Measurements from ENCODE around the gene PRKAG1. TPM values are rescaled to one million over a fixed set of nuclear protein-coding genes. Genes with fewer than 3 reads are reported as not detected.

PRKAG1 gene
- total RNA-seq, 1 donor from 2014 or later = 65.7 TPM

DNA sequence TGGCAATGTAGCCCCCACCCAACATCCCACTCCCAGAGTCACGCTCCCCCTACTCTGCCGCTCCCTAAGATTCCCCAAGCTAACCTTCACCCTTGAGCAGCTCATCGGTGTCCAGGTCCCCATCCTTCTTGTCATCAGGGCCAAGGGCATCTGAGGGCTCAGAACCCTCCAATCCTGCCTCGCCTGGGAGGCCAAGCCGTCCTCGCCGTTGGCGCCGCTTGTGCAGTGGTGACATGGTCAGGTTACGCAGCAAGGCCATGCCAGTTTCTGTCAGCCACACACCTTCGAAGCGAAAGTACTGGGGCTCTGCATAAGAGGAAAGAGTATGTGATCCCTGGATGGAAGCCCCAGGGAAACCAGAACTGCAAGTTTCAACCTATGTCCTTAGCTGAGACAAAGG is 26.1 kb upstream of the PRKAG1 start:
- Mint-ChIP-seq H3K27me3 (ENCODE audit: low read depth) (no peaks in the 10 kb centered on the region), H3K27ac (no peak overlapping the region)
- intact Hi-C loops (cut with micrococcal nuclease) = no loop called here

DNA sequence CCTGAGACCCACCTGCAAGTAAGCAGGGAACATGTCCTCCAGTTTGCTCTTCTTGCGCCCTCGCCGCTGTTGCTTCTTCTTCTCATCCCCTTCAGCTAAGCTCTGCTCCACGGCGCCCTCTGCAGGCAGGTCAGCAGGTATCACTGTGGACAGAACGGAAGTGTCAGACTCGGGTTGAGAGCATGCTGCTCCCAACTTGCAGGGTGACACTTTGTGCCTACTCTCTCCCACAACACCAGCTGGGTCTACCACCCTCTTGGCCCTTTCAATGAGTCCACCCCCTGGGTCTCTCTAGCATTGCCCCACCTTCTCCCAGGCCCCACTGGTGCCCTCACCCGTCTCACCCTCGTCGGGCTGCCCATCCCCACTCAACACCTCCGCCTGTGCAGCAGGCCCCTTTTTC is 25.3 kb upstream of the PRKAG1 start:
- Mint-ChIP-seq H3K27me3 (ENCODE audit: low read depth) (no peaks in the 10 kb centered on the region), H3K36me3 (ENCODE audit: low read depth) (peaks cover 93% of the 10 kb centered on the region)
- intact Hi-C loops (cut with micrococcal nuclease) = no loop called here

More for the DNA sequence above, 26.1 kb upstream of the PRKAG1 start:
- Mint-ChIP-seq H3K36me3 (ENCODE audit: low read depth) (peaks cover 90% of the 10 kb centered on the region), H3K4me1 (ENCODE audit: low read depth) (no peaks in the 10 kb centered on the region), H3K9me3 (no peaks in the 10 kb centered on the region), H3K4me3 (ENCODE audit: low read depth) (no peak overlapping the region)
- DNase-seq (ENCODE audit: low spot score) = no peak

DNA sequence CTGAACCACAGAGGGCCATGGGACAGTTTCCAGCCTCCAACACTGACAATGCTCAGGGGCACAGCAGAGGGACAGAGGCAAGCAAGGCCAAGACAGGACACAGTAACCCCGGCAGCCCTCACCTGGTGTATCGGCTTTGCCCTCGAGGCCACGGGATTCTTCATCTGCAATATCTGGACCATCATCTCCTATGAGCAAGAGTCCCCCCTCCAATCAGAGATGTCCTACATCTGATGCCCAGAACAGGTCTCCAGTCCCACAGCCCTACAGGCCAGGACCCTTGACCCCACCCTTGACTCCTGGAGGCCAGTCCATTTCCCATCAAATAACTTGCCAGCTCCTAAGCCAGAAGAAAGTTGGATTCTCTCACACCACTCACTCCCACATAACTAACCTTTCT is 24.7 kb upstream of the PRKAG1 start:
- H3K27me3 Mint-ChIP-seq (ENCODE audit: low read depth) = no peaks in the 10 kb centered on the region
- intact Hi-C loops (cut with micrococcal nuclease) = no loop called here
- no peak overlapping the region for H3K4me3 Mint-ChIP-seq (ENCODE audit: low read depth)
- no peak overlapping the region for H3K27ac Mint-ChIP-seq
- H3K4me1 Mint-ChIP-seq (ENCODE audit: low read depth) = no peaks in the 10 kb centered on the region
- DNase-seq (ENCODE audit: low spot score) = no peak
- peaks cover 91% of the 10 kb centered on the region for H3K36me3 Mint-ChIP-seq (ENCODE audit: low read depth)
- no peaks in the 10 kb centered on the region for H3K9me3 Mint-ChIP-seq

More for the DNA sequence above, 25.3 kb upstream of the PRKAG1 start:
- Mint-ChIP-seq H3K9me3 (no peaks in the 10 kb centered on the region), H3K4me1 (ENCODE audit: low read depth) (no peaks in the 10 kb centered on the region), H3K27ac (no peak overlapping the region), H3K4me3 (ENCODE audit: low read depth) (no peak overlapping the region)
- DNase-seq (ENCODE audit: low spot score) = peak; percentile 46

DNA sequence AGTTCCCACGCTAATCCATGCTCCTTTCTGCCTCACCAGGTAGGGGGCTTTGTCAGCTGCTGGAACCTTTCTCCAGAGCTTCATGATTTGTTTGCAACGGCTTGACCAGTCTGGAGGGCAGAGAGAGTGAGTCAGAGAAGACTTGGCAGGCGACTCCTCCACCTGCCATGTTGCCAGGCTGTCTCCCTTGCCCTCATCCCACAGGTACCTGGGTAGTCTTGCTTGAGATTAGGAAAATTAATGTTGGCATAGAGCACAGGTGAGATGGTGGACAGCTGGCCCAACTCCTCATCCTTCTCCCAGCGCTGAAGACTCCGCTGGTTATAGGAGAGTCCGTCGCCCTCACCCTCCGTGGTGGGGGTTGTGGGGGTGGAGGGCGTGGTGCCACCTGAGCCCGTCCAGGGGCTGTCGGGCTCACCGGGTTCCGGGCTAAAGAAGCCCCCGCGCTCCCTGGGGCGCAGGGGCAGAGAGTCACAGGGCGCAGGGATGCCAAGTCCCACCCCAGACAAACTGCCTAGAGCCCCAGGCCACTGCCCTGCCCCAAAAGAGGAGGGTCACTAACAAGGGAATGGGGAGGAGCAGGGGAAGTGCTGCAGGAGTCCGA is 23.4 kb upstream of the PRKAG1 start:
- no peak overlapping the region for H3K4me3 Mint-ChIP-seq (ENCODE audit: low read depth)
- no peaks in the 10 kb centered on the region for H3K4me1 Mint-ChIP-seq (ENCODE audit: low read depth)
- intact Hi-C loops (cut with micrococcal nuclease) = no loop called here
- peaks cover 91% of the 10 kb centered on the region for H3K36me3 Mint-ChIP-seq (ENCODE audit: low read depth)
- H3K9me3 Mint-ChIP-seq = no peaks in the 10 kb centered on the region
- no peaks in the 10 kb centered on the region for H3K27me3 Mint-ChIP-seq (ENCODE audit: low read depth)
- H3K27ac Mint-ChIP-seq = no peak overlapping the region
- DNase-seq (ENCODE audit: low spot score) = no peak

DNA sequence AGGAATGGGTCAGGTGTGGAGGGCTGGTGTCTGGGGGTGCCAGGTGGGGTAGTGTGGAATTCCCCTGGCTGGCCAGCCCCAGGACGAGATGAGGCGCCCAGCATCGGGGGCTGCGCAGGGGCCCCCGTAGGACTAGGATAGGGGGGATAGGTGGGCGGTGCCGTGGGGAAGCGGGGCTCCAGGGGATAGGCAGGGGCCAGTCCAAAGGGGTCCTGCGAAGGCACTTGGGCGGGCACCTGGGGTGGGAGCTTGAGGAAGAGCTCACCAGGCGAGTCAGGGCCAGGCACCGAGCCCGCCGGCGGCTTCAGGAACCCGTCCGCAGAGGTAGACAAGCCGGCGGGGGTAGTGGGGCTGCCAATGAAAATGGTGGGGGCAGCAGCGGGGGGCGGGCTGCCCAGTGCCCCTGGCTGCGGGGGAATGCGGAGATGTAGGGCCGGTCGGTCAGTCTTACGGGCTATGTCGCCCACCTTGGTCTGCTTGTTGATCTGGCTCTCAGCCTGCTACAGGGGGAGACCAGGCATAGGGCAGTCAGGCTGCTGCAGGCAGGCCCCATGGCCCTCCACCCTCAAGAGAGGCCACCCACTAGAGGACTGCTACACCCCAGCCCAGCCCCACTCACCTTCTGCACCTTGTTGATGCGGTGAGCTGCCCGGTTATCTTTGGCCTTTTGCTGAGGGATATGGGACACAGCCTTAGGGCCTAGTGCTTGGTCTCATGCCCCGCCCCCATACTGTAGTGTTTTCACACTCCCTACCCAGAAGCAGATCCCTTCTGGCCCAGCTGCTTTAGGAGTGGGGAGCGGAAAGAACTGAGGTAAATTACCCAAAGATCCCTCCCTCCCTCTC is 22.7 kb upstream of the PRKAG1 start:
- H3K9me3 Mint-ChIP-seq = no peaks in the 10 kb centered on the region
- no peaks in the 10 kb centered on the region for H3K27me3 Mint-ChIP-seq (ENCODE audit: low read depth)
- no peak for DNase-seq (ENCODE audit: low spot score)
- intact Hi-C loops (cut with micrococcal nuclease) = no loop called here
- H3K4me3 Mint-ChIP-seq (ENCODE audit: low read depth) = no peak overlapping the region
- H3K36me3 Mint-ChIP-seq (ENCODE audit: low read depth) = peaks cover 89% of the 10 kb centered on the region
- no peaks in the 10 kb centered on the region for H3K4me1 Mint-ChIP-seq (ENCODE audit: low read depth)
- H3K27ac Mint-ChIP-seq = no peak overlapping the region

DNA sequence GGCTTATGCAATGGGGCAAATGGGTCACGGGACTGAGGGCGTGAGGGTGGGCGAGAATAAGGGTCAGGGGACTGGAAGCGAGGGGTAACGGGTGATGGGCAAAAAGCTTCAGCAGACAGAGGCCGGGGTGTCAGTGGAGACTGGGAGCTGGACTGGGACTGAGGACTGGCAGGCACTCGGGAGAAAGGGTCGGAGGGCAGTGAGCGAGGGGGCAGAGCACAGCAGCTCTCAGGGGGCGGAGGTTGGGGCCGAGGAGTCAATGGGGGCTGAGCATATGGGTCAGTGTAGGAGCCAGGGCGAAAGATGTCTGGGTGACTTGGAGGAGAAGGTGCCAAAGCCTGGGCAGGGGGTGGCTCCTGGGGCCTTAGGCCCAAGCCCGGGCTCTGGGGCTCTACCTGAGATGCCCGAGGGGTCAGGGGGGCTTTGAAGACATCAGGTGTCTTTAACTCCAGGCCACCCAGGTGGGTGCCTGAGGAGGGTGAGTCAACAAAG is 21.8 kb upstream of the PRKAG1 start:
- H3K27me3 Mint-ChIP-seq (ENCODE audit: low read depth) = no peaks in the 10 kb centered on the region
- H3K4me1 Mint-ChIP-seq (ENCODE audit: low read depth) = no peaks in the 10 kb centered on the region
- no peak for DNase-seq (ENCODE audit: low spot score)
- H3K27ac Mint-ChIP-seq = no peak overlapping the region
- no peaks in the 10 kb centered on the region for H3K9me3 Mint-ChIP-seq
- no peak overlapping the region for H3K4me3 Mint-ChIP-seq (ENCODE audit: low read depth)
- peaks cover 89% of the 10 kb centered on the region for H3K36me3 Mint-ChIP-seq (ENCODE audit: low read depth)
- intact Hi-C loops (cut with micrococcal nuclease) = no loop called here

DNA sequence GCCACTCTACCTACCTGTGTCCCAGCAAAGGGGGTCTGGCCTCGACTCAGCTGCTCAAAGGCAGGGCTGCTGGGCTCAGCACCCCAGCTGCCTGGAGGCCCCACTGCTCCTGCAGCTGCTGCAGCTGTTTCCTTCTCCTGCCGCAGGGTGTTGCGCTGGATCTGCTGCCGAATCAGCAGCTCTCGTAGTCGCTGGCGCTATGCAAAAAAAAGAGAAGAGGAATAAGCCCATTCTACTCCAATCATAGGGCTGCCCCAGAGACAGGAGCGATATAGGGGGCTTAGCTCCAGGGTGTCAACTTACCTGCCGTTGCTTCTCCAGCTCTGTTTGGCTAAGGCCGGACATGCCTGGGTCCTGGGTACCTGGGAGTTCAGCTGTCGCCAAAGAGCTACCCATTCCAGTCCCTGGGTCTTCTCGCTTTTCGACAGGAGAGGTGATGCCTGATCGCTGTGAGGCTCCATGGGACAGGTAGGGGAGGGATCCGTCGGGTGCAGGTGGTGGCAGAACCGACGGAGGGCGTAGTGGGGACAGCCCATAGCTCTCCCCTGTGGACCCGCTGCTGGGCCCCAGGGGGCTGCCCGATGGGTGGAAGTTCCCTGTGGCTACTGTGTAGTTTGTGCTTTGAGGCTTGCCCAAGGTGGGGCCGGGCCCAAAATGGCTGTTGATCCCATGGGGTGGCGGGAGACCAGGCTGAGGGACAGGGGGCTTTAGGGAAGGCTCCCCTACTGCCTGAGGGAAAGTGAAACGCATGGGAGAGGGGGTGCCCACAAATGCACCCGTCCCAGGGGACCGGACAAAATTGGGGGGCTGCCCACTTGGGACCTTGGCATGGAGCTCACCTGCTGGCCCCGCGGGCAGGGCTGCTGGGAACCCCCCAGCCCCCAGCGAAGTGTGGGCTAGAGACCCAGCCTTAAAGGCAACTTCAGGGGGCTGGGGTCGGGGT is 21.1 kb upstream of the PRKAG1 start:
- Mint-ChIP-seq H3K27ac (no peak overlapping the region), H3K27me3 (ENCODE audit: low read depth) (no peaks in the 10 kb centered on the region), H3K9me3 (no peaks in the 10 kb centered on the region), H3K4me3 (ENCODE audit: low read depth) (no peak overlapping the region), H3K36me3 (ENCODE audit: low read depth) (peaks cover 91% of the 10 kb centered on the region), H3K4me1 (ENCODE audit: low read depth) (no peaks in the 10 kb centered on the region)
- intact Hi-C loops (cut with micrococcal nuclease) = no loop called here
- no peak for DNase-seq (ENCODE audit: low spot score)

DNA sequence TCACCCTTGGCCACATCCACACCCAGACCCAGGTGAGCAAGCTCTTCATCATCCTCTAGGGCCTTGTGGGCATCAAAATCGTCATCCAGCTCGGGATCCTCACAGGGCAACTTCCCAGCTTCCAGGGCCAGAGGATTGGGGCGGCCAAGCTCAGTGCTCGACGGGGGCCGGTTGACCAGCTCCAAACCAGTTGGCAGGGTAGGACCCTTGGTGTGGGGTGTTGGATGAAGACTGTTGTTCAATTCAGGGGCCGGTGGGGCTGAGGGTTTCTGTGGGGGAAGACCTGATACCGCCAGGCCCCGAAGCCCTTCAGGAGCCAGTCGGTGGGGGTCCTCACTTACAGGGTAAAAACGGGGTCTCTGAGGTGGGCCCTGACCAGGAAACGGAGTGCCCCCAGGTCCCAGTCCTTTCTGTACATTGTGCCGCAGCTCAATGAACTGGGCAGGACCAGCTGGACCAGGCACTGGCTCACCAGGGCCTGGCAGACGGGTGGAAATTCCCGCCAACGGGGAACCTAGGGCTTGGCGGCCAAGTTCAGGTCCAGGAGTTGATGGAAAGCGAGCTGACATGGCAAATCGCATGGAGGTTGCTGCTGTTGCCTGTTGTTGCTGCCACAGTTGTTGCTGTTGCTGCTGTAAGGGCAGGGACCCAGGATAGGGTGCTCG is 19.8 kb upstream of the PRKAG1 start:
- no peaks in the 10 kb centered on the region for H3K9me3 Mint-ChIP-seq
- no peak for DNase-seq (ENCODE audit: low spot score)
- no peak overlapping the region for H3K4me3 Mint-ChIP-seq (ENCODE audit: low read depth)
- H3K27ac Mint-ChIP-seq = no peak overlapping the region
- intact Hi-C loops (cut with micrococcal nuclease) = no loop called here
- H3K36me3 Mint-ChIP-seq (ENCODE audit: low read depth) = peaks cover 89% of the 10 kb centered on the region
- H3K4me1 Mint-ChIP-seq (ENCODE audit: low read depth) = no peaks in the 10 kb centered on the region
- no peaks in the 10 kb centered on the region for H3K27me3 Mint-ChIP-seq (ENCODE audit: low read depth)

DNA sequence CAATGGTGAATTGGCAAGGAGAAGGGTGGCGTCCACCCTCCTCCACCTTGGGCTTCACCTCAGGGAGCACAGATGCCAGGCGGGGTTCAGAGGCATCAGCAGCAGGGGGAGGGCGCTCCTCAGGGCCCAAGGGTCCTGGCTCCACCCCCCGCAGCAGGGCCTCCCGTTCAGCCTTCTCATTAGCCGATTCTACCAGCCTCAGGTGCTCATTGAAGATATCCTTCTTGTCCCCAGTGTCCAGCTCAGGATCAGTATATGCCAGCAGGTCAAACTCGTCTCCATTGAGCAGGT is 19.3 kb upstream of the PRKAG1 start:
- Mint-ChIP-seq H3K4me3 (ENCODE audit: low read depth) (no peak overlapping the region), H3K27ac (no peak overlapping the region), H3K27me3 (ENCODE audit: low read depth) (no peaks in the 10 kb centered on the region), H3K36me3 (ENCODE audit: low read depth) (peaks cover 87% of the 10 kb centered on the region), H3K4me1 (ENCODE audit: low read depth) (no peaks in the 10 kb centered on the region), H3K9me3 (no peaks in the 10 kb centered on the region)
- DNase-seq (ENCODE audit: low spot score) = no peak
- intact Hi-C loops (cut with micrococcal nuclease) = no loop called here

DNA sequence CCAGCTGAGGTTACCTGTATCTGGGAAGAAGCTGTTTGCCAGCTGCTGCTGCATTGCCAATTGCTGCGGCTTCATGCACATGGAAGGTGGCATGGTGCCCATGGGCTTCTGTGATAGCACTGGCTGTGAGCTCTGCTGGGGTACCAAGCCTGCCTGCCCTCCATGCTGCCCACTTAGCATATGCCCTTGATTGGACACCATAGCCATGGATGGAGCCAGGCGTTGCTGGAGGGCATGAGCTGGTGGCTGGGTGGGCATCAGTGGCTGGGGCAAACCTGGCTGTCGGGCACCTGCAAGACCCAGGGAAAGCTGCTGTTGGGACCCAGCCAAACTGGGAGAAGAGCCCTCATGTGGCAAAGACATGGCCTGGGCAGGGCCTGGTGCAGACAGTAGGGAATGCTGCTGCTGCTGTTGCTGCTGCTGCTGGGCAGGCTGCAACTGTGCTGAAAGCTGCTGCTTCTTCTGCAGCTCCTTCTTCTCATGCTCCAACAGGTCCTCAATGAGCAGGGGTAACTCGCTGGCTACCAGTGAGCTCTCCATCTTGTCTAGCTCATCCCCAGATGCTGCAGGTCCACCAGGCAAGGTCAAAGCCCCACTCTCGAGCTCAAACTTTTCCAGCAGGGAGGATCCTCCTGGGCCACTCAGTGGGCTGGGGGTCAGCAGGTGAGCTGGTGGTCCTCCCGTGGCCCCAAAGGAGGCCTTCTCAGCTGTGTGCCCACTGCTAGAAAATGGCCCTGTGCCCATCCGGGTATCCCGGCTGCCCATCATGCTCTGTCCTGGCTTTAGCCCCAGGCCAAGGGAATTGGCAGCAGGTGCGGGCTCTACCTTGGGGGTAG is 18.8 kb upstream of the PRKAG1 start:
- Mint-ChIP-seq H3K4me3 (ENCODE audit: low read depth) (no peak overlapping the region), H3K27ac (no peak overlapping the region), H3K27me3 (ENCODE audit: low read depth) (no peaks in the 10 kb centered on the region), H3K4me1 (ENCODE audit: low read depth) (no peaks in the 10 kb centered on the region), H3K9me3 (no peaks in the 10 kb centered on the region), H3K36me3 (ENCODE audit: low read depth) (peaks cover 87% of the 10 kb centered on the region)
- intact Hi-C loops (cut with micrococcal nuclease) = no loop called here
- no peak for DNase-seq (ENCODE audit: low spot score)

DNA sequence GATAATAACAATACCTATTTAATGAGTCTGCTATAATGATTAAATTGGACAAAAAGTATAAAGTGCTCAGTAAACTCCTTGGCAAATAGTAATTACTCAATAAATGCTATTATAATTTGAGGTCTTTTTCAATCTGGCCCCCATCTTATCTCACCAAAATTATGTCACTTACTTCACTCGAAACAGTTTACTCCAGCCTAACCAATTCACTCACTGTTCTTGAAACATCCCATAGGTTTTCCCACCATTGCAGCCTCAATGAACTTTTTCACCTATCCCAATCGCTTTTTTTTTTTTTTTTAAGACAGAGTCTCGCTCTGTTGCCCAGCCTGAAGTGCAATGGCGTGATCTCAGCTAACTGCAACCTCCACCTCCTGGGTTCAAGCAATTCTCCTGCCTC is 17.5 kb upstream of the PRKAG1 start:
- intact Hi-C loops (cut with micrococcal nuclease) = no loop called here
- H3K4me3 Mint-ChIP-seq (ENCODE audit: low read depth) = no peak overlapping the region
- H3K27me3 Mint-ChIP-seq (ENCODE audit: low read depth) = no peaks in the 10 kb centered on the region
- DNase-seq (ENCODE audit: low spot score) = no peak
- no peaks in the 10 kb centered on the region for H3K4me1 Mint-ChIP-seq (ENCODE audit: low read depth)
- H3K36me3 Mint-ChIP-seq (ENCODE audit: low read depth) = peaks cover 85% of the 10 kb centered on the region
- H3K27ac Mint-ChIP-seq = no peak overlapping the region
- H3K9me3 Mint-ChIP-seq = no peaks in the 10 kb centered on the region

DNA sequence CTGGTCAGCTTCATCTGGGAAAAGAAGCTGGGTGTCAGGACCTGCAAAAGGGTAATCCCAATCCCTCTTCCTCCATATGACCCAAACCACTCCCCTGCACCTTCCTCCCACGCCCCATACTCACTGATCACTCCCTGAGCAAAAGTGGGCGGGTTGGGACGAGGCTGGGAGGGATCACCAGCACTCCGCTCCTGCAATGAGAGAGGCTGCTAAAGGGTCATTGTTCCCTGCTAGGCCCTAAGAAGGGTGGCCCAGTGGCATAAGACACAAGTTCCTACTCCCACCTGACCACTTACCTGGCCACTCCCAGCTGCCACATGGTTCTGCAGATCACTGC is 15.7 kb upstream of the PRKAG1 start:
- Mint-ChIP-seq H3K4me1 (ENCODE audit: low read depth) (no peaks in the 10 kb centered on the region), H3K27me3 (ENCODE audit: low read depth) (no peaks in the 10 kb centered on the region), H3K4me3 (ENCODE audit: low read depth) (no peak overlapping the region), H3K36me3 (ENCODE audit: low read depth) (peaks cover 78% of the 10 kb centered on the region), H3K9me3 (no peaks in the 10 kb centered on the region), H3K27ac (no peak overlapping the region)
- no peak for DNase-seq (ENCODE audit: low spot score)
- intact Hi-C loops (cut with micrococcal nuclease) = no loop called here

Data from activated T-helper 2 cell treated with anti-CD3 and anti-CD28 coated beads, Interferon-gamma antibody, Interleukin-2, Interleukin-4, amounts not matched to agents 10 μg/mL and 5 μg/mL and 100 μg/mL, durations not matched to agents 14 hours and 24 hours and 36 hours (primary cell).